C4-2B (cell line): Measurements from ENCODE around the gene FHOD1.

Experiments
- CTCF ChIP-seq: fragments of 450-650 bp; conservative IDR thresholded peaks from 2 replicates; pipeline ENCODE4 v1.5.1; 2017; ENCODE audit warnings: mild to moderate bottlenecking
- ZFX ChIP-seq: fragments of 450-650 bp; IDR thresholded peaks from 2 replicates; pipeline ENCODE4 v1.6.1; 2017

- TF ChIP-seq CTCF (no peak), ZFX (no peak)
Observed at GRCh38 chr16:67245186-67245585, 2.1 kb downstream of the FHOD1 start.
